Uterus (tissue), 4 donors: ENCODE results near the gene SLC25A26. TPM values are rescaled to one million over a fixed set of nuclear protein-coding genes. Genes with fewer than 3 reads are reported as not detected.

ENCODE experiments used
- DNase-seq, 2 donors: peaks; one replicate each; pipeline ENCODE4 v3.0.0-alpha.2; 2019 to 2020
- H3K27ac ChIP-seq, 2 donors: fragments of 200-600 bp; sonication (generic); 1 replicate in 1 of 2; 2 replicates in 1 of 2; pipeline ENCODE4 v1.5.1; 2016 to 2018
- H3K27me3 ChIP-seq, 2 donors: fragments of 200-600 bp; sonication (generic); one replicate each; pipeline ENCODE4 v1.5.1; 2018 to 2019; ENCODE audit warnings: control low read depth in 1 of 2
- H3K36me3 ChIP-seq, 2 donors: fragments of 200-600 bp; sonication (generic); one replicate each; pipeline ENCODE4 v1.5.1; 2019; ENCODE audit warnings: control low read depth in 1 of 2
- H3K4me1 ChIP-seq, 2 donors: fragments of 200-600 bp; sonication (generic); one replicate each; pipeline ENCODE4 v1.5.1; 2018 to 2019; ENCODE audit warnings: control low read depth in 1 of 2
- H3K4me3 ChIP-seq, 2 donors: fragments of 200-600 bp; sonication (generic); 1 replicate in 1 of 2; 2 replicates in 1 of 2; pipeline ENCODE4 v1.5.1; 2018 to 2019; ENCODE audit warnings: mild to moderate bottlenecking in 1 of 2
- H3K9me3 ChIP-seq, 2 donors: fragments of 200-600 bp; sonication (generic); one replicate each; pipeline ENCODE4 v1.5.1; 2019; ENCODE audit warnings: control low read depth in 1 of 2
- CTCF ChIP-seq, 4 experiments: fragments of 200-600 bp in 2 of 4; fragments of 450-650 bp in 2 of 4; sonication (generic) in 2 of 4; IDR thresholded peaks; one replicate each; pipeline ENCODE4 v1.5.1; 2016 to 2019; ENCODE audit warnings: antibody characterized with exemption in 4 of 4, mild to moderate bottlenecking in 2 of 4, moderate library complexity in 1 of 4
- POLR2A ChIP-seq, 2 donors: fragments of 450-650 bp; IDR thresholded peaks; one replicate each; pipeline ENCODE4 v1.6.1; 2016; ENCODE audit warnings: antibody characterized with exemption in 2 of 2, mild to moderate bottlenecking in 1 of 2, moderate library complexity in 1 of 2
- intact Hi-C: fragments of 100-400 bp; cut with DNase I; formaldehyde crosslinking; loops from one replicate; pipeline ENCODE4 v1.15.1; 2023; ENCODE audit warnings: low total_unique reads
- total RNA-seq, 4 donors: library from RNA; depleted of rRNA in 3 of 4; stranded (reverse); fragments of >200 nt in 3 of 4; gene quantifications; one replicate each; pipeline versions ENCODE4 v1.1.0 to v1.2.4, GENCODE V29; 2014 to 2023
- donor health status: DM: yes; HTN: yes; CAD: no.

SLC25A26 gene
- total RNA-seq, 4 donors from 2014 or later: 10.6 to 24.9 (median 17.8) TPM

GRCh38 chr3:66354001-66354400 lies 133.2 kb downstream of the SLC25A26 start:
- no peaks in the 10 kb centered on the region for H3K4me1 ChIP-seq
- no peak for TF ChIP-seq POLR2A (IDR thresholded peaks at IDR 0.05)
- TF ChIP-seq CTCF (IDR thresholded peaks at IDR 0.05): no peak
- intact Hi-C loops: no loop called here
- H3K36me3 ChIP-seq: no peaks in the 10 kb centered on the region
- peak overlapping the region in 1 of 2 donors; percentile 2 for H3K27ac ChIP-seq
- no peak for DNase-seq
- no peak overlapping the region for H3K4me3 ChIP-seq
- H3K27me3 ChIP-seq: no peaks in the 10 kb centered on the region
- H3K9me3 ChIP-seq: no peaks in the 10 kb centered on the region

- intact Hi-C loops: no loop called here
- H3K4me3 ChIP-seq: no peak overlapping the region
- DNase-seq: no peak
- no peak overlapping the region for H3K27ac ChIP-seq
- H3K36me3 ChIP-seq: no peaks in the 10 kb centered on the region
- H3K27me3 ChIP-seq: no peaks in the 10 kb centered on the region
- no peak for TF ChIP-seq POLR2A (IDR thresholded peaks at IDR 0.05)
- no peak for TF ChIP-seq CTCF (IDR thresholded peaks at IDR 0.05)
- no peaks in the 10 kb centered on the region for H3K9me3 ChIP-seq
- no peaks in the 10 kb centered on the region for H3K4me1 ChIP-seq
Measured at GRCh38 chr3:66355394-66355793, 134.6 kb downstream of the SLC25A26 start.

GRCh38 chr3:66355997-66356396 lies 135.2 kb downstream of the SLC25A26 start:
- intact Hi-C loops: no loop called here

GRCh38 chr3:66361356-66361755 lies 140.6 kb downstream of the SLC25A26 start:
- no peak for DNase-seq
- H3K4me3 ChIP-seq: no peak overlapping the region
- no peaks in the 10 kb centered on the region for H3K27me3 ChIP-seq
- no peaks in the 10 kb centered on the region for H3K4me1 ChIP-seq
- no peaks in the 10 kb centered on the region for H3K9me3 ChIP-seq
- TF ChIP-seq CTCF (IDR thresholded peaks at IDR 0.05): no peak
- no peak for TF ChIP-seq POLR2A (IDR thresholded peaks at IDR 0.05)
- intact Hi-C loops: no loop called here
- H3K27ac ChIP-seq: no peak overlapping the region
- H3K36me3 ChIP-seq: no peaks in the 10 kb centered on the region

More at GRCh38 chr3:66355997-66356396, 135.2 kb downstream of the SLC25A26 start:
- Histone ChIP-seq H3K36me3 (no peaks in the 10 kb centered on the region), H3K4me3 (no peak overlapping the region), H3K4me1 (no peaks in the 10 kb centered on the region), H3K27ac (no peak overlapping the region), H3K27me3 (no peaks in the 10 kb centered on the region), H3K9me3 (no peaks in the 10 kb centered on the region)
- no peak for DNase-seq
- TF ChIP-seq CTCF (IDR thresholded peaks at IDR 0.05) (no peak), POLR2A (IDR thresholded peaks at IDR 0.05) (no peak)

GRCh38 chr3:66362541-66362941 lies 141.7 kb downstream of the SLC25A26 start:
- intact Hi-C loops: no loop called here
- TF ChIP-seq CTCF (IDR thresholded peaks at IDR 0.05): no peak
- no peak for TF ChIP-seq POLR2A (IDR thresholded peaks at IDR 0.05)
- Histone ChIP-seq H3K4me3 (no peak overlapping the region), H3K36me3 (no peaks in the 10 kb centered on the region), H3K27me3 (no peaks in the 10 kb centered on the region), H3K27ac (no peak overlapping the region), H3K4me1 (no peaks in the 10 kb centered on the region), H3K9me3 (no peaks in the 10 kb centered on the region)
- no peak for DNase-seq
